ENCODE measurements around the gene CARD8. TPM values are rescaled to one million over a fixed set of nuclear protein-coding genes. Genes with fewer than 3 reads are reported as not detected.

CARD8 gene
- total RNA-seq, 1 donor from 2014 or later, result 23.3 TPM

DNA sequence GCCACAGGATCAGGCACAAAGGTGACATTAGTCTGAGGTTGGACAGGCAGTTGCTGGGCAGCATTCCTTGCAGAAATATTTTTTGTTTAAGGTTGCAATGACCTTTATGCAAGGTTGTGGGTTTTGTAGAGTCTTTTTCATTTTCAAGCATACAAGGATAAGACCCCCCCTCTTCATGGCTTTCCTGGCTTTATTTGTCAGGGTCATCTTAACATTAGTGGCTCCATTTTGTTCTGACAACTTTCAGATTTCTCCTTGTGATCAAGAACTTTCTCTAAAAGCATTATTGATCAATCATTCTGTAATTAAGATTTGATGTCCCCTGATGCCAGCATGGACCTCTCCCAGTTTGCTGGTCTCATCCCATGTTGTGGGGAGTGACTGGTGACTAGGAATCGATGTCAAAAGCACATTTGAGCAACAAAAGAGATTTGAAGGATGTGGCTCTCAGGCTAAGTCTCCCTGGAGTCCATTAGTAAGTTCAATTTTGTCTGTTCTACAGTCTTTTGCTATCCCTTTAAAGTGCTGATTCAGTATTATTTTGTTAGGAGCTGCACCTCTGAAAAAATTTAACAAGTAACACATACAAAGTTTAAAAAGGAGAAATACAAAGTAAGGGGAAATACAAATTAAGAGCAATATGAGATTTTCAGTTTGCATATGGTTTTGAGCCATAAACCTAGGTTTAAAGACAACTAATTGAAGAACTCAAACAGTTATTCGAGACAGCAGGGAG is 5.3 kb downstream of the CARD8 start:
- Mint-ChIP-seq H3K27ac (ENCODE audit: unreplicated experiment) (no peak overlapping the region), H3K36me3 (ENCODE audit: low read depth) (peaks cover 4% of the 10 kb centered on the region), H3K4me3 (ENCODE audit: unreplicated experiment) (no peak overlapping the region), H3K27me3 (ENCODE audit: low read depth) (no peaks in the 10 kb centered on the region), H3K9me3 (ENCODE audit: low read depth) (no peaks in the 10 kb centered on the region), H3K4me1 (ENCODE audit: low read depth) (peaks cover 18% of the 10 kb centered on the region)
- TF ChIP-seq, protein P1, sequence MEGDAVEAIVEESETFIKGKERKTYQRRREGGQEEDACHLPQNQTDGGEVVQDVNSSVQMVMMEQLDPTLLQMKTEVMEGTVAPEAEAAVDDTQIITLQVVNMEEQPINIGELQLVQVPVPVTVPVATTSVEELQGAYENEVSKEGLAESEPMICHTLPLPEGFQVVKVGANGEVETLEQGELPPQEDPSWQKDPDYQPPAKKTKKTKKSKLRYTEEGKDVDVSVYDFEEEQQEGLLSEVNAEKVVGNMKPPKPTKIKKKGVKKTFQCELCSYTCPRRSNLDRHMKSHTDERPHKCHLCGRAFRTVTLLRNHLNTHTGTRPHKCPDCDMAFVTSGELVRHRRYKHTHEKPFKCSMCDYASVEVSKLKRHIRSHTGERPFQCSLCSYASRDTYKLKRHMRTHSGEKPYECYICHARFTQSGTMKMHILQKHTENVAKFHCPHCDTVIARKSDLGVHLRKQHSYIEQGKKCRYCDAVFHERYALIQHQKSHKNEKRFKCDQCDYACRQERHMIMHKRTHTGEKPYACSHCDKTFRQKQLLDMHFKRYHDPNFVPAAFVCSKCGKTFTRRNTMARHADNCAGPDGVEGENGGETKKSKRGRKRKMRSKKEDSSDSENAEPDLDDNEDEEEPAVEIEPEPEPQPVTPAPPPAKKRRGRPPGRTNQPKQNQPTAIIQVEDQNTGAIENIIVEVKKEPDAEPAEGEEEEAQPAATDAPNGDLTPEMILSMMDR (IDR thresholded peaks at IDR 0.05), result no peak
- DNase-seq (ENCODE audit: low spot score), result no peak

GRCh38 chr19:48249502-48250014 is 6.2 kb downstream of the CARD8 start:
- no peaks in the 10 kb centered on the region for H3K27me3 Mint-ChIP-seq (ENCODE audit: low read depth)
- no peak overlapping the region for H3K4me3 Mint-ChIP-seq (ENCODE audit: unreplicated experiment)

GRCh38 chr19:48248081-48248833 is 7.5 kb downstream of the CARD8 start:
- TF ChIP-seq, protein P1 (IDR thresholded peaks at IDR 0.05), result no peak
- no peak for DNase-seq (ENCODE audit: low spot score)
- Mint-ChIP-seq H3K27me3 (ENCODE audit: low read depth) (no peaks in the 10 kb centered on the region), H3K4me3 (ENCODE audit: unreplicated experiment) (no peak overlapping the region), H3K4me1 (ENCODE audit: low read depth) (peaks cover 12% of the 10 kb centered on the region), H3K36me3 (ENCODE audit: low read depth) (peaks cover 4% of the 10 kb centered on the region), H3K27ac (ENCODE audit: unreplicated experiment) (no peak overlapping the region), H3K9me3 (ENCODE audit: low read depth) (no peaks in the 10 kb centered on the region)

More at GRCh38 chr19:48249502-48250014, 6.2 kb downstream of the CARD8 start:
- TF ChIP-seq, protein P1 (IDR thresholded peaks at IDR 0.05), result no peak
- H3K27ac Mint-ChIP-seq (ENCODE audit: unreplicated experiment), result no peak overlapping the region
- DNase-seq (ENCODE audit: low spot score), result no peak
- peaks cover 16% of the 10 kb centered on the region for H3K4me1 Mint-ChIP-seq (ENCODE audit: low read depth)
- no peaks in the 10 kb centered on the region for H3K9me3 Mint-ChIP-seq (ENCODE audit: low read depth)
- H3K36me3 Mint-ChIP-seq (ENCODE audit: low read depth), result peaks cover 4% of the 10 kb centered on the region

DNA sequence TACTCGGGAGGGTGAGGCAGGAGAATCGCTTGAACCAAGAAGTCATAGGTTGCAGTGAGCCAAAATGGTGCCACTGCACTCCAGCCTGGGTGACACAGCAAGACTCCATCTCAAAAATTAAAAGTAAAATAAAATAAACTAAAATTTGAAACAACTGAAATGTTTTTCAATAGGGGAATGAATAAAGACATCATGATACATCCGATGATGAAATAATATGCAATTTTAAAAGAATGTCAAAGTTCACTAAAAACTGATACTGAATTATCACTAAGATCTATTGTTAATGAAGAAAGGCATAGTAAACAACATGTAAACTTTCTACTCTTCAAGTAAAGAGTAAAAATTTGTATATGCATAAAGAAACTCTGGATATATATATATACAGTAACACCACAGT is 8.5 kb downstream of the CARD8 start:
- H3K9me3 Mint-ChIP-seq (ENCODE audit: low read depth), result no peaks in the 10 kb centered on the region
- peaks cover 4% of the 10 kb centered on the region for H3K36me3 Mint-ChIP-seq (ENCODE audit: low read depth)
- TF ChIP-seq, protein P1 (IDR thresholded peaks at IDR 0.05), result no peak
- peaks cover 9% of the 10 kb centered on the region for H3K4me1 Mint-ChIP-seq (ENCODE audit: low read depth)
- no peak for DNase-seq (ENCODE audit: low spot score)
- H3K4me3 Mint-ChIP-seq (ENCODE audit: unreplicated experiment), result no peak overlapping the region
- H3K27ac Mint-ChIP-seq (ENCODE audit: unreplicated experiment), result no peak overlapping the region
- no peaks in the 10 kb centered on the region for H3K27me3 Mint-ChIP-seq (ENCODE audit: low read depth)

GRCh38 chr19:48246101-48246500 is 9.6 kb downstream of the CARD8 start:
- Mint-ChIP-seq H3K27ac (ENCODE audit: unreplicated experiment) (no peak overlapping the region), H3K36me3 (ENCODE audit: low read depth) (peaks cover 10% of the 10 kb centered on the region), H3K4me1 (ENCODE audit: low read depth) (peaks cover 9% of the 10 kb centered on the region), H3K4me3 (ENCODE audit: unreplicated experiment) (no peak overlapping the region), H3K9me3 (ENCODE audit: low read depth) (no peaks in the 10 kb centered on the region), H3K27me3 (ENCODE audit: low read depth) (no peaks in the 10 kb centered on the region)
- no peak for DNase-seq (ENCODE audit: low spot score)
- TF ChIP-seq, protein P1 (IDR thresholded peaks at IDR 0.05), result no peak

Data from chondrocyte (in vitro differentiated cells).